Measurements from ENCODE around the gene FAM13B. TPM values are rescaled to one million over a fixed set of nuclear protein-coding genes. Genes with fewer than 3 reads are reported as not detected.

The FAM13B gene
- total and polyA plus RNA-seq, 9 of the 15 experiments (the other 6 are each of a cell fraction or from before 2014, with no cell fraction given), result 2.3 to 21.6 (median 14.1) TPM

- no peak overlapping the region for H3K9ac ChIP-seq (ENCODE audit: insufficient read depth in 1 of 2, low read depth in 2 of 2, low read length in 2 of 2)
- H3K27ac ChIP-seq (ENCODE audit: extremely low read depth, low read depth, low read length), result no peak overlapping the region
- H3K79me2 ChIP-seq (ENCODE audit: control insufficient read depth, insufficient read depth, low read length), result peaks cover 97% of the 10 kb centered on the region
- H3K27me3 ChIP-seq (ENCODE audit: control insufficient read depth in 2 of 2, insufficient read depth in 2 of 2, low read length in 2 of 2), result no peaks in the 10 kb centered on the region
- H3K36me3 ChIP-seq (ENCODE audit: control insufficient read depth, insufficient read depth, low read length), result peaks cover 23% of the 10 kb centered on the region; the same call in 2 of the 3 replicates
- H3K4me1 ChIP-seq (replicated peaks in 1 of 2; ENCODE audit: control insufficient read depth in 2 of 2, insufficient read depth in 2 of 2, low read length in 2 of 2), result peaks cover 4 to 9% of the 10 kb centered on the region in 2 experiments; a peak in 4 of 5 replicates
- H4K20me1 ChIP-seq (replicated peaks; ENCODE audit: control insufficient read depth, insufficient read depth, low read length), result peaks cover 5% of the 10 kb centered on the region; the same call in 1 of the 2 replicates
- no TSS peak for BruUV-seq (replicated peaks)
- intact Hi-C loops (cut with micrococcal nuclease) (no loop called here), in situ Hi-C loops (cut with MboI) (no loop called here)
- H3K9me1 ChIP-seq (ENCODE audit: control insufficient read depth, insufficient read depth, low read length), result no peaks in the 10 kb centered on the region
- H2AFZ ChIP-seq (ENCODE audit: low read depth, low read length), result no peak overlapping the region
- FAIRE-seq (no peak), DNase-seq (ENCODE audit: extremely low read depth in 1 of 4, low spot score in 3 of 4) (no peak), ATAC-seq (no peak)
- TF ChIP-seq, protein P1, sequence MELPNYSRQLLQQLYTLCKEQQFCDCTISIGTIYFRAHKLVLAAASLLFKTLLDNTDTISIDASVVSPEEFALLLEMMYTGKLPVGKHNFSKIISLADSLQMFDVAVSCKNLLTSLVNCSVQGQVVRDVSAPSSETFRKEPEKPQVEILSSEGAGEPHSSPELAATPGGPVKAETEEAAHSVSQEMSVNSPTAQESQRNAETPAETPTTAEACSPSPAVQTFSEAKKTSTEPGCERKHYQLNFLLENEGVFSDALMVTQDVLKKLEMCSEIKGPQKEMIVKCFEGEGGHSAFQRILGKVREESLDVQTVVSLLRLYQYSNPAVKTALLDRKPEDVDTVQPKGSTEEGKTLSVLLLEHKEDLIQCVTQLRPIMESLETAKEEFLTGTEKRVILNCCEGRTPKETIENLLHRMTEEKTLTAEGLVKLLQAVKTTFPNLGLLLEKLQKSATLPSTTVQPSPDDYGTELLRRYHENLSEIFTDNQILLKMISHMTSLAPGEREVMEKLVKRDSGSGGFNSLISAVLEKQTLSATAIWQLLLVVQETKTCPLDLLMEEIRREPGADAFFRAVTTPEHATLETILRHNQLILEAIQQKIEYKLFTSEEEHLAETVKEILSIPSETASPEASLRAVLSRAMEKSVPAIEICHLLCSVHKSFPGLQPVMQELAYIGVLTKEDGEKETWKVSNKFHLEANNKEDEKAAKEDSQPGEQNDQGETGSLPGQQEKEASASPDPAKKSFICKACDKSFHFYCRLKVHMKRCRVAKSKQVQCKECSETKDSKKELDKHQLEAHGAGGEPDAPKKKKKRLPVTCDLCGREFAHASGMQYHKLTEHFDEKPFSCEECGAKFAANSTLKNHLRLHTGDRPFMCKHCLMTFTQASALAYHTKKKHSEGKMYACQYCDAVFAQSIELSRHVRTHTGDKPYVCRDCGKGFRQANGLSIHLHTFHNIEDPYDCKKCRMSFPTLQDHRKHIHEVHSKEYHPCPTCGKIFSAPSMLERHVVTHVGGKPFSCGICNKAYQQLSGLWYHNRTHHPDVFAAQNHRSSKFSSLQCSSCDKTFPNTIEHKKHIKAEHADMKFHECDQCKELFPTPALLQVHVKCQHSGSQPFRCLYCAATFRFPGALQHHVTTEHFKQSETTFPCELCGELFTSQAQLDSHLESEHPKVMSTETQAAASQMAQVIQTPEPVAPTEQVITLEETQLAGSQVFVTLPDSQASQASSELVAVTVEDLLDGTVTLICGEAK (IDR thresholded peaks at IDR 0.05), result peak; percentile 81
- TF ChIP-seq, protein P1 (CRISPR knock-in tag; IDR thresholded peaks at IDR 0.05), result peak; percentile 74
- TF ChIP-seq, protein P2, sequence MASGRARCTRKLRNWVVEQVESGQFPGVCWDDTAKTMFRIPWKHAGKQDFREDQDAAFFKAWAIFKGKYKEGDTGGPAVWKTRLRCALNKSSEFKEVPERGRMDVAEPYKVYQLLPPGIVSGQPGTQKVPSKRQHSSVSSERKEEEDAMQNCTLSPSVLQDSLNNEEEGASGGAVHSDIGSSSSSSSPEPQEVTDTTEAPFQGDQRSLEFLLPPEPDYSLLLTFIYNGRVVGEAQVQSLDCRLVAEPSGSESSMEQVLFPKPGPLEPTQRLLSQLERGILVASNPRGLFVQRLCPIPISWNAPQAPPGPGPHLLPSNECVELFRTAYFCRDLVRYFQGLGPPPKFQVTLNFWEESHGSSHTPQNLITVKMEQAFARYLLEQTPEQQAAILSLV (tag; IDR thresholded peaks at IDR 0.05), result no peak
- POLR2A ChIA-PET, result interaction anchor here (1.0 to 1.2 kb wide), 2 partner anchors 24 to 28 kb away, joined by 3 to 5 read pairs; no protein-coding TSS in a partner anchor
- no CpG with 5 or more reads among the region's 1 CpG for WGBS (ENCODE audit: insufficient coverage, low coverage, missing lambda C conversion rate)
- no peaks in the 10 kb centered on the region for H3K9me3 ChIP-seq (replicated peaks; ENCODE audit: control insufficient read depth, insufficient read depth, low read depth, low read length)
- CTCF ChIA-PET (ENCODE audit: low intra/inter-chr PET ratio), result no interaction called here
- H3K4me3 ChIP-seq, result no peak overlapping the region
- no peak overlapping the region for H3K4me2 ChIP-seq (ENCODE audit: insufficient read depth, low read length)
Observed at GRCh38 chr5:138025285-138025684, 7.6 kb downstream of the FAM13B start.
